ENCODE results near the gene PCDHGA4. TPM values are rescaled to one million over a fixed set of nuclear protein-coding genes. Genes with fewer than 3 reads are reported as not detected.
A peak's percentile ranks its signal among the peaks of the same experiment; 100 is the strongest.
"Not testable (repeated sequence)": the region's sequence is repeated elsewhere in the genome, so short reads cannot be mapped to it uniquely, and the experiment has no call there.

PCDHGA4 gene
- total RNA-seq: 1 to 10 TPM; 4.7 to 5.5 TPM
- long read RNA-seq, donor 1: 0 reads
- long read RNA-seq, donor 2, partial matches to known transcripts: 0 of 2 reads
- long read RNA-seq, donor 2, other reads (novel, unspliced or antisense): 0 of 2 reads

GRCh38 chr5:141354900-141355469 is at the start of gene PCDHGA4:
TSS of gene PCDHGA4 (plus strand) at chr5:141355021. CDS start at chr5:141355108, 87 bp downstream.
- no peak for DNase-seq (ENCODE audit: low spot score)

GRCh38 chr5:141306630-141307029 is 48.2 kb upstream of the PCDHGA4 start:
- DNase-seq (ENCODE audit: low spot score): no peak
- intact Hi-C loops (cut with DNase I): no loop called here

More at GRCh38 chr5:141354900-141355469, at the start of gene PCDHGA4:
- intact Hi-C loops (cut with DNase I): no loop called here

GRCh38 chr5:141313711-141314110 is 41.1 kb upstream of the PCDHGA4 start:
- DNase-seq (ENCODE audit: low spot score): no peak
- intact Hi-C loops (cut with DNase I): no loop called here

- intact Hi-C loops (cut with DNase I): not testable (repeated sequence)
Measured at GRCh38 chr5:141316963-141317362, 37.9 kb upstream of the PCDHGA4 start.

GRCh38 chr5:141319202-141319601 is 35.6 kb upstream of the PCDHGA4 start:
- intact Hi-C loops (cut with DNase I): no loop called here
- no peak for DNase-seq (ENCODE audit: low spot score)

More at GRCh38 chr5:141316963-141317362, 37.9 kb upstream of the PCDHGA4 start:
- not testable (repeated sequence) for DNase-seq (ENCODE audit: low spot score)

- no peak for DNase-seq (ENCODE audit: low spot score)
- intact Hi-C loops (cut with DNase I): loop anchor here (10.0 kb wide), 2 partner anchors 205 to 245 kb away; no protein-coding TSS in a partner anchor
Measured at GRCh38 chr5:141319699-141320098, 35.1 kb upstream of the PCDHGA4 start.

GRCh38 chr5:141320225-141321169 is 34.3 kb upstream of the PCDHGA4 start, which contains the start of gene TAF7:
TSS of gene TAF7 (minus strand) at chr5:141320784. CDS start at chr5:141320044, 740 bp downstream.
- intact Hi-C loops (cut with DNase I): loop anchor here (10.0 kb wide), 2 partner anchors 204 to 244 kb away; no protein-coding TSS in a partner anchor
- peak; percentile 98 for DNase-seq (ENCODE audit: low spot score)

GRCh38 chr5:141322261-141322660 is 32.6 kb upstream of the PCDHGA4 start:
- intact Hi-C loops (cut with DNase I): loop anchor here (10.0 kb wide), 2 partner anchors 203 to 243 kb away; no protein-coding TSS in a partner anchor
- DNase-seq (ENCODE audit: low spot score): no peak

- DNase-seq (ENCODE audit: low spot score): peak; percentile 86
- intact Hi-C loops (cut with DNase I): loop anchor here (10.0 kb wide), 2 partner anchors 199 to 239 kb away; no protein-coding TSS in a partner anchor
Measured at GRCh38 chr5:141326088-141326854, 28.6 kb upstream of the PCDHGA4 start.

- DNase-seq (ENCODE audit: low spot score): peak; percentile 54
- intact Hi-C loops (cut with DNase I): loop anchor here (10.0 kb wide), 2 partner anchors 197 to 237 kb away; no protein-coding TSS in a partner anchor
Measured at GRCh38 chr5:141328231-141328630, 26.6 kb upstream of the PCDHGA4 start.

GRCh38 chr5:141330299-141331080 is 24.3 kb upstream of the PCDHGA4 start, which contains the start of gene PCDHGA1:
TSS of gene PCDHGA1 (plus strand) at chr5:141330514.
- intact Hi-C loops (cut with DNase I): no loop called here
- DNase-seq (ENCODE audit: low spot score): peak; percentile 65

- DNase-seq (ENCODE audit: low spot score); intact Hi-C loops (cut with DNase I): not testable (repeated sequence)
Measured at GRCh38 chr5:141332571-141332970, 22.2 kb upstream of the PCDHGA4 start.

- intact Hi-C loops (cut with DNase I): no loop called here
Measured at GRCh38 chr5:141338538-141339306, 16.1 kb upstream of the PCDHGA4 start, which contains the start of gene PCDHGA2. TSS of gene PCDHGA2 (plus strand) at chr5:141338760.

GRCh38 chr5:141340781-141341354 is 14.0 kb upstream of the PCDHGA4 start:
- intact Hi-C loops (cut with DNase I): not testable (repeated sequence)

More at GRCh38 chr5:141338538-141339306, 16.1 kb upstream of the PCDHGA4 start, which contains the start of gene PCDHGA2:
- DNase-seq (ENCODE audit: low spot score): peak; percentile 57

GRCh38 chr5:141342773-141343172 is 12.0 kb upstream of the PCDHGA4 start:
- no peak for DNase-seq (ENCODE audit: low spot score)
- intact Hi-C loops (cut with DNase I): no loop called here

More at GRCh38 chr5:141340781-141341354, 14.0 kb upstream of the PCDHGA4 start:
- DNase-seq (ENCODE audit: low spot score): peak; percentile 34

GRCh38 chr5:141343242-141343952 is 11.4 kb upstream of the PCDHGA4 start, which contains the start of gene PCDHGA3:
TSS of gene PCDHGA3 (plus strand) at chr5:141343829. CDS start at chr5:141344034, 205 bp downstream.
- no peak for DNase-seq (ENCODE audit: low spot score)
- intact Hi-C loops (cut with DNase I): no loop called here

All from posterior vena cava (tissue), 2 donors.